ENCODE results near the gene TNC.
"Not testable (repeated sequence)": the region's sequence is repeated elsewhere in the genome, so short reads cannot be mapped to it uniquely, and the experiment has no call there.

- not testable (repeated sequence) for TF ChIP-seq CTCF, POLR2A (IDR thresholded peaks at IDR 0.05)
Observed at GRCh38 chr9:115128726-115129125, 10.8 kb upstream of the TNC start.
